Measurements from ENCODE around the gene ACACA.

ACACA gene

GRCh38 chr17:37286430-37286829, 120.2 kb downstream of the ACACA start:
- no peak for DNase-seq

GRCh38 chr17:37284191-37284590, 122.4 kb downstream of the ACACA start:
- no peak for DNase-seq

GRCh38 chr17:37283414-37283961, 123.1 kb downstream of the ACACA start:
- DNase-seq = no peak

- no peak for DNase-seq
Measured at GRCh38 chr17:37280841-37281240, 125.8 kb downstream of the ACACA start.

GRCh38 chr17:37278247-37278894, 128.3 kb downstream of the ACACA start:
- DNase-seq = no peak

GRCh38 chr17:37276475-37276874, 130.2 kb downstream of the ACACA start:
- DNase-seq = no peak

- no peak for DNase-seq
Measured at GRCh38 chr17:37274461-37274860, 132.2 kb downstream of the ACACA start.

GRCh38 chr17:37273409-37274051, 133.1 kb downstream of the ACACA start:
- no peak for DNase-seq

GRCh38 chr17:37265446-37266173, 141.0 kb downstream of the ACACA start:
- no peak for DNase-seq

- no peak for DNase-seq
Measured at GRCh38 chr17:37261286-37261685, 145.3 kb downstream of the ACACA start.

GRCh38 chr17:37259030-37259735, 147.5 kb downstream of the ACACA start:
- DNase-seq = no peak

- DNase-seq = no peak
Measured at GRCh38 chr17:37256627-37257026, 150.0 kb downstream of the ACACA start.

- no peak for DNase-seq
Measured at GRCh38 chr17:37255432-37255831, 151.2 kb downstream of the ACACA start.

- DNase-seq = no peak
Measured at GRCh38 chr17:37247825-37248224, 158.8 kb downstream of the ACACA start.

- DNase-seq = no peak
Measured at GRCh38 chr17:37246085-37246484, 160.6 kb downstream of the ACACA start.

GRCh38 chr17:37240381-37240780, 166.3 kb downstream of the ACACA start:
- DNase-seq = no peak

- DNase-seq = no peak
Measured at GRCh38 chr17:37239690-37240334, 166.8 kb downstream of the ACACA start.

GRCh38 chr17:37234106-37234505, 172.5 kb downstream of the ACACA start:
- no peak for DNase-seq

- no peak for DNase-seq
Measured at GRCh38 chr17:37233036-37233435, 173.6 kb downstream of the ACACA start.

- DNase-seq = no peak
Measured at GRCh38 chr17:37231887-37232286, 174.7 kb downstream of the ACACA start.

GRCh38 chr17:37230633-37231032, 176.0 kb downstream of the ACACA start:
- no peak for DNase-seq

- DNase-seq = no peak
Measured at GRCh38 chr17:37225465-37225864, 181.2 kb downstream of the ACACA start.

- DNase-seq = no peak
Measured at GRCh38 chr17:37221865-37222264, 184.8 kb downstream of the ACACA start.

All from GOT3 (cell line).